ENCODE data around the gene PRKAG2.

GRCh38 chr7:151727579-151728285 lies 149.2 kb downstream of the PRKAG2 start:
- TF ChIP-seq CTCF (IDR thresholded peaks at IDR 0.05; ENCODE audit: low read depth, low read length), result peak; percentile 31
- no peak for TF ChIP-seq EZH2phosphoT487 (IDR thresholded peaks at IDR 0.05; ENCODE audit: low read depth)
